HEK293T (cell line): ENCODE data around the gene MAP3K8.

Source experiments
- CTBP1 ChIP-seq: fragments of 450-650 bp; IDR thresholded peaks from 2 replicates; pipeline ENCODE4 v1.6.1; 2016; ENCODE audit warnings: borderline replicate concordance
- NFRKB ChIP-seq: fragments of 450-650 bp; IDR thresholded peaks from 2 replicates; pipeline ENCODE4 v1.6.1; 2016; ENCODE audit warnings: mild to moderate bottlenecking, moderate library complexity
- SP1 ChIP-seq: fragments of 450-650 bp; IDR thresholded peaks from 2 replicates; pipeline ENCODE4 v1.6.1; 2017
- SUZ12 ChIP-seq: fragments of 450-650 bp; IDR thresholded peaks from 2 replicates; pipeline ENCODE4 v1.6.1; 2016; ENCODE audit warnings: mild to moderate bottlenecking

DNA sequence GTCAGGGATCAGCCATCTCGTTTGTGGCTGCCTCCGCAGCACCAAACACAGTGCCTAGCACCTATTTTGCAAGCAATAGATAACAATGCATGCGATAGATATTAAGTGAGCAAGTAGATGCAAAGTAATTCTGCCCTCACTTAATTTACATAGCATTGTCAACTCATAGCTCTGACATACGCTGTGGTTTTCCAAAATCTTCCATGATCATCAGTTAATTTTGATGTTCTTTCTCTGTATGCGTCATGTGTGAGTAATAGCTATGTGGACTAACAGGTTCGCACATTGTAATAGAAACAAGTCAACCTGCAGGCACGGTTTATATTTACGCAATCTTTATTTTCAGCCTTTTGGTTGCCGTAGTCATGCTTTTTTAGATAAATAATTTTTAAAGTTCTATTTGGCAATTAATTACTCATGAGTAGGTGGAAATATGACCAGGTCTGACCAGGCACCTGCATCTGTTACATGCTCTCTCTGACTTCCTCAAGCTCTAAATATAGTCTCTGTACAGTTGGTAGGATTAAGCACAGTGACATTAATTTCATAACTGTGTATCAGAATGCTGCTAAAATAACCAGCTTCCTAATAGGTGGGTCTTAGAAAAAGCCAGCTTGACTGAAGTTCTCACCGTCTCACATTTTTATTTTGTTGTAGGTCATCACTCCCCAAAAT lies 13.3 kb downstream of the MAP3K8 start:
- TF ChIP-seq SUZ12 (no peak), SP1 (no peak), CTBP1 (no peak), NFRKB (no peak)
